NCI-H446 treated with DMSO at 0.1 percent for 48 hours (cell line): Measurements from ENCODE around the gene DIPK1A.

ENCODE experiments used
- DNase-seq: peaks from one replicate; lab custom pipeline; 2025; lab: John Stamatoyannopoulos, UW

DIPK1A gene

GRCh38 chr1:92961131-92961895 lies at the start of gene DIPK1A:
TSS of gene DIPK1A (minus strand) at chr1:92961462. CDS start at chr1:92961429, 33 bp downstream.
- DNase-seq, result peak; percentile 78

GRCh38 chr1:93007941-93008577 lies 46.8 kb upstream of the DIPK1A start:
- no peak for DNase-seq

GRCh38 chr1:93005252-93005598 lies 44.0 kb upstream of the DIPK1A start:
- no peak for DNase-seq

GRCh38 chr1:93004566-93005251 lies 43.4 kb upstream of the DIPK1A start:
- no peak for DNase-seq

GRCh38 chr1:93003981-93004380 lies 42.7 kb upstream of the DIPK1A start:
- DNase-seq, result no peak

- no peak for DNase-seq
These were observed 41.5 kb upstream of the DIPK1A start for GRCh38 chr1:93002781-93003180.

- no peak for DNase-seq
These were observed 40.6 kb upstream of the DIPK1A start for GRCh38 chr1:93001893-93002292.

- DNase-seq, result peak; percentile 57
These were observed 39.5 kb upstream of the DIPK1A start for GRCh38 chr1:93000751-93001175.

GRCh38 chr1:93000291-93000690 lies 39.0 kb upstream of the DIPK1A start:
- no peak for DNase-seq

- no peak for DNase-seq
These were observed 37.6 kb upstream of the DIPK1A start for GRCh38 chr1:92998821-92999220.

GRCh38 chr1:92995441-92996430 lies 34.5 kb upstream of the DIPK1A start:
- DNase-seq, result no peak

- peak; percentile 63 for DNase-seq
These were observed 32.9 kb upstream of the DIPK1A start for GRCh38 chr1:92994105-92994712.

GRCh38 chr1:92993581-92993980 lies 32.3 kb upstream of the DIPK1A start:
- DNase-seq, result no peak

- DNase-seq, result no peak
These were observed 31.6 kb upstream of the DIPK1A start for GRCh38 chr1:92992877-92993276.

GRCh38 chr1:92992054-92992453 lies 30.8 kb upstream of the DIPK1A start:
- DNase-seq, result peak; percentile 34

- no peak for DNase-seq
These were observed 29.6 kb upstream of the DIPK1A start for GRCh38 chr1:92990828-92991227.

- DNase-seq, result no peak
These were observed 28.8 kb upstream of the DIPK1A start for GRCh38 chr1:92989936-92990583.

- DNase-seq, result no peak
These were observed 28.0 kb upstream of the DIPK1A start for GRCh38 chr1:92989253-92989652.

- DNase-seq, result no peak
These were observed 26.2 kb upstream of the DIPK1A start for GRCh38 chr1:92987462-92987861.

GRCh38 chr1:92985101-92985500 lies 23.8 kb upstream of the DIPK1A start:
- no peak for DNase-seq
